GM18858 (cell line): ENCODE measurements around the gene SZT2.
"Not testable (repeated sequence)": the region's sequence is repeated elsewhere in the genome, so short reads cannot be mapped to it uniquely, and the experiment has no call there.

ENCODE experiments used
- ATAC-seq: cut with Tn5 transposase; IDR thresholded peaks from one replicate; pipeline ENCODE4 v1.9.1; 2021; ENCODE audit not compliant: unreplicated experiment

The SZT2 gene

GRCh38 chr1:43453442-43454269, 64.0 kb downstream of the SZT2 start, which contains the start of gene HYI:
Gene HYI (minus strand): TSS chr1:43453931. CDS start chr1:43453793, 138 bp downstream.
- ATAC-seq, result no peak

- no peak for ATAC-seq
Measured at GRCh38 chr1:43454270-43455011, 64.7 kb downstream of the SZT2 start.

- no peak for ATAC-seq
Measured at GRCh38 chr1:43455213-43455889, 65.7 kb downstream of the SZT2 start.

GRCh38 chr1:43458379-43458778, 68.7 kb downstream of the SZT2 start:
- not testable (repeated sequence) for ATAC-seq

- ATAC-seq, result no peak
Measured at GRCh38 chr1:43460988-43461693, 71.4 kb downstream of the SZT2 start.

- ATAC-seq, result no peak
Measured at GRCh38 chr1:43463479-43463878, 73.8 kb downstream of the SZT2 start.

- no peak for ATAC-seq
Measured at GRCh38 chr1:43464681-43465504, 75.2 kb downstream of the SZT2 start.

- no peak for ATAC-seq
Measured at GRCh38 chr1:43465505-43466067, 75.9 kb downstream of the SZT2 start.

GRCh38 chr1:43466403-43466802, 76.7 kb downstream of the SZT2 start:
- ATAC-seq, result no peak

GRCh38 chr1:43468414-43468813, 78.7 kb downstream of the SZT2 start:
- no peak for ATAC-seq

GRCh38 chr1:43469932-43470331, 80.2 kb downstream of the SZT2 start:
- ATAC-seq, result no peak

- no peak for ATAC-seq
Measured at GRCh38 chr1:43472087-43472462, 82.4 kb downstream of the SZT2 start.

GRCh38 chr1:43472463-43473151, 82.9 kb downstream of the SZT2 start:
- ATAC-seq, result not testable (repeated sequence)

- no peak for ATAC-seq
Measured at GRCh38 chr1:43473463-43473862, 83.8 kb downstream of the SZT2 start.

- ATAC-seq, result not testable (repeated sequence)
Measured at GRCh38 chr1:43475611-43476401, 86.1 kb downstream of the SZT2 start.

- no peak for ATAC-seq
Measured at GRCh38 chr1:43477716-43478115, 88.0 kb downstream of the SZT2 start.

GRCh38 chr1:43479414-43479813, 89.7 kb downstream of the SZT2 start:
- ATAC-seq, result no peak

GRCh38 chr1:43481491-43481890, 91.8 kb downstream of the SZT2 start:
- ATAC-seq, result no peak
